IMR-90 (cell line): Measurements from ENCODE around the gene TRIM47. TPM values are rescaled to one million over a fixed set of nuclear protein-coding genes. Genes with fewer than 3 reads are reported as not detected.

Experiments
- ATAC-seq: fragments of 200-7000 bp; cut with Tn5 transposase; 2 replicates; pipeline ENCODE4 v1.9.1; 2020; ENCODE audit warnings: low read depth, mild to moderate bottlenecking, moderate library complexity
- BruUV-seq: library from RNA; stranded (reverse); fragments of 400-500 nt; replicated peaks from 2 replicates; lab custom pipeline; 2021; lab: Mats Ljungman, UMichigan
- CTCF ChIA-PET: fragments of 300-600 bp; formaldehyde crosslinking; extraction: SDS; loops from one replicate; lab custom pipeline; 2021; ENCODE audit warnings: antibody characterized with exemption; lab: Yijun Ruan, JAX
- POLR2A ChIA-PET: fragments of 300-600 bp; sonication (Branson Sonifier 250); formaldehyde crosslinking; loops from one replicate; lab custom pipeline; 2022; ENCODE audit warnings: antibody characterized with exemption; ENCODE audit not compliant: unreplicated experiment; lab: Charles Lee
- DNase-seq: peaks from one replicate; pipeline ENCODE4 v3.0.0; 2013
- H2AFZ ChIP-seq: replicated peaks from 2 replicates; pipeline ENCODE3; 2013; ENCODE audit warnings: low read length, mild to moderate bottlenecking; ENCODE audit not compliant: poor library complexity
- H2AK5ac ChIP-seq: 2 replicates; pipeline ENCODE4 v1.6.1; 2013; ENCODE audit warnings: low read depth, low read length, inconsistent platforms
- H2AK9ac ChIP-seq: replicated peaks from 2 replicates; pipeline ENCODE3; 2013; ENCODE audit warnings: mild to moderate bottlenecking, low read depth, low read length, moderate library complexity; ENCODE audit not compliant: poor library complexity
- H2BK120ac ChIP-seq: 2 replicates; pipeline ENCODE4 v1.6.1; 2013; ENCODE audit warnings: low read depth, low read length, inconsistent platforms
- H2BK15ac ChIP-seq: 3 replicates; pipeline ENCODE4 v1.6.1; 2013; ENCODE audit warnings: low read depth, low read length, inconsistent platforms
- H2BK20ac ChIP-seq: 2 replicates; pipeline ENCODE4 v1.6.1; 2013; ENCODE audit warnings: low read depth, mild to moderate bottlenecking, inconsistent platforms, low read length, moderate library complexity
- H2BK5ac ChIP-seq: 2 replicates; pipeline ENCODE4 v1.6.1; 2013; ENCODE audit warnings: mild to moderate bottlenecking, low read depth, low read length, inconsistent platforms; ENCODE audit not compliant: poor library complexity, severe bottlenecking
- H3K14ac ChIP-seq: replicated peaks from 2 replicates; pipeline ENCODE4 v1.6.1; 2013; ENCODE audit warnings: low read depth, low read length, inconsistent platforms
- H3K18ac ChIP-seq: 2 replicates; pipeline ENCODE4 v1.6.1; 2013; ENCODE audit warnings: low read depth, low read length, control low read depth
- H3K23ac ChIP-seq: 2 replicates; pipeline ENCODE4 v1.6.1; 2013; ENCODE audit warnings: low read depth, low read length, inconsistent platforms
- H3K27ac ChIP-seq: 2 replicates; pipeline ENCODE4 v1.5.1; 2013; ENCODE audit warnings: mild to moderate bottlenecking, control low read depth, low read length; ENCODE audit not compliant: insufficient read depth
- H3K27me3 ChIP-seq: 2 replicates; pipeline ENCODE4 v1.6.1; 2013; ENCODE audit warnings: low read length; ENCODE audit not compliant: control insufficient read depth, insufficient read depth
- H3K36me3 ChIP-seq: 2 replicates; pipeline ENCODE4 v1.6.1; 2013; ENCODE audit warnings: low read length, mixed read lengths; ENCODE audit not compliant: control insufficient read depth, insufficient read depth
- H3K4ac ChIP-seq: 2 replicates; pipeline ENCODE4 v1.6.1; 2013; ENCODE audit warnings: low read depth, low read length, inconsistent platforms
- H3K4me1 ChIP-seq: 2 replicates; pipeline ENCODE4 v1.6.1; 2013; ENCODE audit warnings: low read length, mixed read lengths; ENCODE audit not compliant: control insufficient read depth, insufficient read depth
- H3K4me2 ChIP-seq: 2 replicates; pipeline ENCODE4 v1.6.1; 2013; ENCODE audit warnings: low read depth, mild to moderate bottlenecking, control low read depth, low read length, moderate library complexity
- H3K4me3 ChIP-seq: 2 replicates; pipeline ENCODE4 v1.5.1; 2013; ENCODE audit warnings: low read depth, mild to moderate bottlenecking, control low read depth, low read length, moderate library complexity; ENCODE audit not compliant: insufficient read depth
- H3K56ac ChIP-seq: 2 replicates; pipeline ENCODE4 v1.6.1; 2013; ENCODE audit warnings: low read length, inconsistent platforms; ENCODE audit not compliant: insufficient read depth; ENCODE audit errors: extremely low read depth
- H3K79me1 ChIP-seq, 2 experiments: 2 replicates each; pipeline ENCODE4 v1.6.1; 2013; ENCODE audit warnings: low read length in 2 of 2, inconsistent platforms in 1 of 2, low read depth in 1 of 2
- H3K9ac ChIP-seq: 2 replicates; pipeline ENCODE4 v1.6.1; 2013; ENCODE audit warnings: low read depth, low read length, control low read depth
- H3K9me1 ChIP-seq: 2 replicates; pipeline ENCODE4 v1.6.1; 2013; ENCODE audit warnings: low read length, inconsistent platforms; ENCODE audit not compliant: insufficient read depth
- H3K9me3 ChIP-seq: 2 replicates; pipeline ENCODE4 v1.6.1; 2013; ENCODE audit warnings: low read length; ENCODE audit not compliant: control insufficient read depth, insufficient read depth
- H4K20me1 ChIP-seq: 2 replicates; pipeline ENCODE4 v1.6.1; 2013; ENCODE audit warnings: low read length, inconsistent platforms; ENCODE audit not compliant: insufficient read depth
- H4K5ac ChIP-seq: 2 replicates; pipeline ENCODE4 v1.6.1; 2013; ENCODE audit warnings: mild to moderate bottlenecking, low read depth, low read length, control low read depth
- H4K8ac ChIP-seq, 2 experiments: 2 replicates each; pipeline ENCODE4 v1.6.1; 2013; ENCODE audit warnings: low read depth in 2 of 2, low read length in 2 of 2, control low read depth in 1 of 2, inconsistent platforms in 1 of 2
- H4K91ac ChIP-seq: 2 replicates; pipeline ENCODE4 v1.6.1; 2013; ENCODE audit warnings: low read depth, low read length, inconsistent platforms; ENCODE audit not compliant: insufficient read depth
- BHLHE40 ChIP-seq: fragments of 150-350 bp; IDR thresholded peaks from 2 replicates; pipeline ENCODE4 v1.6.1; 2016; ENCODE audit warnings: mild to moderate bottlenecking, low read depth, low read length
- CEBPB ChIP-seq: IDR thresholded peaks from 2 replicates; pipeline ENCODE4 v1.6.1; 2012; ENCODE audit warnings: low read depth, low read length, improper control_type of control experiment
- CHD1 ChIP-seq: IDR thresholded peaks from 2 replicates; pipeline ENCODE4 v1.6.1; 2012; ENCODE audit warnings: low read depth, low read length, improper control_type of control experiment
- FOS ChIP-seq: fragments of 150-350 bp; IDR thresholded peaks from 2 replicates; pipeline ENCODE4 v1.6.1; 2016; ENCODE audit warnings: low read depth, low read length
- MAFK ChIP-seq: IDR thresholded peaks from 2 replicates; pipeline ENCODE4 v1.6.1; 2012; ENCODE audit warnings: low read depth, low read length, improper control_type of control experiment
- MAZ ChIP-seq: IDR thresholded peaks from 2 replicates; pipeline ENCODE4 v1.6.1; 2012; ENCODE audit warnings: low read depth, mild to moderate bottlenecking, low read length, improper control_type of control experiment, moderate library complexity, borderline replicate concordance
- MXI1 ChIP-seq: IDR thresholded peaks from 2 replicates; pipeline ENCODE4 v1.6.1; 2012; ENCODE audit warnings: low read depth, mild to moderate bottlenecking, low read length, moderate library complexity, borderline replicate concordance
- NFE2L2 ChIP-seq: fragments of 150-350 bp; IDR thresholded peaks from 2 replicates; pipeline ENCODE4 v1.6.1; 2016; ENCODE audit warnings: low read depth, mild to moderate bottlenecking, low read length
- POLR2A ChIP-seq: IDR thresholded peaks from 2 replicates; pipeline ENCODE4 v1.6.1; 2012; ENCODE audit warnings: mild to moderate bottlenecking, low read depth, low read length
- RAD21 ChIP-seq: IDR thresholded peaks from 2 replicates; pipeline ENCODE4 v1.6.1; 2012; ENCODE audit warnings: low read length, improper control_type of control experiment
- RCOR1 ChIP-seq: IDR thresholded peaks from 2 replicates; pipeline ENCODE4 v1.6.1; 2012; ENCODE audit warnings: mild to moderate bottlenecking, low read length, improper control_type of control experiment; ENCODE audit not compliant: insufficient replicate concordance
- RFX5 ChIP-seq: IDR thresholded peaks from 2 replicates; pipeline ENCODE4 v1.8.0; 2012; ENCODE audit warnings: low read depth, mild to moderate bottlenecking, low read length, moderate library complexity
- SMC3 ChIP-seq: fragments of 150-350 bp; IDR thresholded peaks from 2 replicates; pipeline ENCODE4 v1.6.1; 2016; ENCODE audit warnings: low read depth, mild to moderate bottlenecking, antibody characterized with exemption, low read length, moderate library complexity
- WGBS, 2 experiments: methylation state at CpG; one replicate each; pipeline versions ENCODE4 v1.1.5 to v1.1.7; 2013; ENCODE audit warnings: missing lambda C conversion rate in 2 of 2; ENCODE audit not compliant: insufficient read length in 1 of 2; ENCODE audit errors: extremely low coverage in 2 of 2; 5-methylcytosine and 5-hydroxymethylcytosine counted together
- dilution Hi-C: fragments of 300-500 bp; cut with HindIII; formaldehyde crosslinking; loops from one replicate; pipeline ENCODE4 v1.14.3; 2018; ENCODE audit warnings: low sequenced_read_pairs; ENCODE audit not compliant: unreplicated experiment
- in situ Hi-C: fragments of 300-500 bp; cut with MboI; formaldehyde crosslinking; loops from 3 replicates; pipeline ENCODE4 v1.14.3; 2019; ENCODE audit warnings: low sequenced_read_pairs, inconsistent platforms, mixed read lengths
- intact Hi-C: fragments of 100-400 bp; cut with micrococcal nuclease; formaldehyde crosslinking; loops from 2 replicates; pipeline ENCODE4 v1.10.0; 2022
- polyA plus RNA-seq, 3 experiments: library from polyadenylated mRNA; depleted of rRNA; stranded (reverse); fragments of >200 nt; gene quantifications; 2 replicates each; pipeline ENCODE4 v1.2.3, GENCODE V29; 2012; ENCODE audit warnings: low replicate concordance in 1 of 3
- total RNA-seq: library from RNA; depleted of rRNA; stranded (reverse); fragments of >200 nt; gene quantifications from 2 replicates; pipeline ENCODE4 v1.2.3, GENCODE V29; 2012
- TF ChIP-seq, protein P1 (sequence below): fragments of 150-350 bp; IDR thresholded peaks from 2 replicates; pipeline ENCODE4 v1.6.1; 2016; ENCODE audit warnings: low read depth, mild to moderate bottlenecking, low read length, moderate library complexity, borderline replicate concordance
- TF ChIP-seq, protein P2 (sequence below): fragments of 150-350 bp; IDR thresholded peaks from 2 replicates; pipeline ENCODE4 v1.6.1; 2017; ENCODE audit warnings: mild to moderate bottlenecking, antibody characterized with exemption, low read length, low read depth

The TRIM47 gene
- total and polyA plus RNA-seq, 2 of the 4 experiments (the other 2 are of a cell fraction), result 1.4 to 7.5 TPM

DNA sequence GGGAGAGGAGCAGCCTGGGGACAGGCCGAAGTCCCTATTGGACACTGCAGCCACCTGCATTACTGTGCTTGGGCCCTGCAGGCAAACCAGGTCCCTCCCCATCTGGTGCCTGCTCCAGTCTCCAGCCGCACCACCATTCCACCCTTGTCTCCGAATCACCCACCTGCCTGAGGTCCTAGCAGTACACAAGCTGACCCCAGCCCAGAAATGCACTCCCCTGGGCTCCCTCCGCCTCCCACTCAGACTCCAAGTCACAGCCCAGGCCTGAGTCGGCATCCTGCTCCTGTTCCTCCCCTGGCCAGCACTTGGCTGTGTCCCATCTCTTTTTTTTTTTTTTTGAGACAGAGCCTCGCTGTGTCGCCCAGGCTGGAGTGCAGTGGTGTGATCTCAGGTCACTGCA, 40.5 kb downstream of the TRIM47 start:
- CTCF ChIA-PET, result interaction anchor here (1.2 kb wide), 1 partner anchor 42 kb away, joined by 4 read pairs; no protein-coding TSS in a partner anchor
- H3K27me3 ChIP-seq, result no peaks in the 10 kb centered on the region; the same call in 1 of the 2 replicates

More for the DNA sequence above, 40.5 kb downstream of the TRIM47 start:
- dilution Hi-C loops (no loop called here), in situ Hi-C loops (no loop called here), intact Hi-C loops (no loop called here)
- H2AK9ac ChIP-seq, result no peak overlapping the region
- BruUV-seq, result no TSS peak
- no peak overlapping the region for H3K18ac ChIP-seq
- DNase-seq, result no peak
- peaks cover 3% of the 10 kb centered on the region; the same call in 1 of the 2 replicates for H3K9me1 ChIP-seq
- no peak overlapping the region for H4K8ac ChIP-seq
- H3K14ac ChIP-seq, result no peak overlapping the region
- H3K23ac ChIP-seq, result no peak overlapping the region
- no peak overlapping the region for H2AFZ ChIP-seq
- no peaks in the 10 kb centered on the region for H3K4me1 ChIP-seq
- no peak for ATAC-seq
- H3K56ac ChIP-seq, result no peak overlapping the region
- POLR2A ChIA-PET, result no interaction called here
- H2BK20ac ChIP-seq, result no peak overlapping the region
- no peak overlapping the region for H2BK5ac ChIP-seq
- H3K9ac ChIP-seq, result no peak overlapping the region
- H3K4ac ChIP-seq, result no peak overlapping the region
- H3K27ac ChIP-seq, result no peak overlapping the region
- no peak overlapping the region for H2AK5ac ChIP-seq
- 92% methylated on average over 2 of the region's 7 CpGs; no CpG with 5 or more reads in 1 of the 2 experiments for WGBS, 2 experiments
- no peaks in the 10 kb centered on the region for H3K36me3 ChIP-seq
- no peak overlapping the region for H3K4me2 ChIP-seq
- TF ChIP-seq, protein P1, sequence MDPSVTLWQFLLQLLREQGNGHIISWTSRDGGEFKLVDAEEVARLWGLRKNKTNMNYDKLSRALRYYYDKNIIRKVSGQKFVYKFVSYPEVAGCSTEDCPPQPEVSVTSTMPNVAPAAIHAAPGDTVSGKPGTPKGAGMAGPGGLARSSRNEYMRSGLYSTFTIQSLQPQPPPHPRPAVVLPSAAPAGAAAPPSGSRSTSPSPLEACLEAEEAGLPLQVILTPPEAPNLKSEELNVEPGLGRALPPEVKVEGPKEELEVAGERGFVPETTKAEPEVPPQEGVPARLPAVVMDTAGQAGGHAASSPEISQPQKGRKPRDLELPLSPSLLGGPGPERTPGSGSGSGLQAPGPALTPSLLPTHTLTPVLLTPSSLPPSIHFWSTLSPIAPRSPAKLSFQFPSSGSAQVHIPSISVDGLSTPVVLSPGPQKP, result no peak
- TF ChIP-seq, protein P2, sequence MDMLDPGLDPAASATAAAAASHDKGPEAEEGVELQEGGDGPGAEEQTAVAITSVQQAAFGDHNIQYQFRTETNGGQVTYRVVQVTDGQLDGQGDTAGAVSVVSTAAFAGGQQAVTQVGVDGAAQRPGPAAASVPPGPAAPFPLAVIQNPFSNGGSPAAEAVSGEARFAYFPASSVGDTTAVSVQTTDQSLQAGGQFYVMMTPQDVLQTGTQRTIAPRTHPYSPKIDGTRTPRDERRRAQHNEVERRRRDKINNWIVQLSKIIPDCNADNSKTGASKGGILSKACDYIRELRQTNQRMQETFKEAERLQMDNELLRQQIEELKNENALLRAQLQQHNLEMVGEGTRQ, result no peak
- TF ChIP-seq RAD21, result no peak
- no peak for TF ChIP-seq SMC3
- TF ChIP-seq MAZ, result no peak
- no peak for TF ChIP-seq NFE2L2
- no peak for TF ChIP-seq FOS
- no peak for TF ChIP-seq CEBPB
- TF ChIP-seq BHLHE40, result no peak
- TF ChIP-seq POLR2A, result no peak
- no peak for TF ChIP-seq RCOR1
- no peak for TF ChIP-seq MXI1
- no peak for TF ChIP-seq CHD1
- no peak for TF ChIP-seq MAFK
- no peak for TF ChIP-seq RFX5
- no peak overlapping the region for H2BK120ac ChIP-seq
- H3K4me3 ChIP-seq, result no peak overlapping the region
- no peak overlapping the region for H4K5ac ChIP-seq
- no peaks in the 10 kb centered on the region for H4K20me1 ChIP-seq
- no peaks in the 10 kb centered on the region for H3K9me3 ChIP-seq
- H3K79me1 ChIP-seq, result no peaks in the 10 kb centered on the region
- no peak overlapping the region for H4K91ac ChIP-seq
- no peak overlapping the region for H2BK15ac ChIP-seq
